Activated naive CD8-positive, alpha-beta T cell treated with anti-CD3 and anti-CD28 coated beads, Interleukin-2, amount 50 U/mL, for 24 hours (primary cell): ENCODE results near the gene CLCF1.
A peak's percentile ranks its signal among the peaks of the same experiment; 100 is the strongest.

Source experiments
- ATAC-seq: fragments of 150-1000 bp; cut with Tn5 transposase; one replicate; pipeline ENCODE4 v1.10.0; 2021
- DNase-seq: peaks from one replicate; pipeline ENCODE4 v3.0.0; 2021
- H3K27ac Mint-ChIP-seq: one replicate; pipeline ENCODE4 v1.8.0; 2021; ENCODE audit warnings: mild to moderate bottlenecking, mixed read lengths
- H3K27me3 Mint-ChIP-seq: one replicate; pipeline ENCODE4 v1.8.0; 2021; ENCODE audit warnings: mixed read lengths
- H3K36me3 Mint-ChIP-seq: one replicate; pipeline ENCODE4 v1.8.0; 2021; ENCODE audit warnings: low read depth, mixed read lengths
- H3K4me1 Mint-ChIP-seq: one replicate; pipeline ENCODE4 v1.8.0; 2021; ENCODE audit warnings: mixed read lengths
- H3K4me3 Mint-ChIP-seq: one replicate; pipeline ENCODE4 v1.8.0; 2021; ENCODE audit warnings: mild to moderate bottlenecking, moderate library complexity, mixed read lengths
- H3K9me3 Mint-ChIP-seq: one replicate; pipeline ENCODE4 v1.8.0; 2021; ENCODE audit warnings: mixed read lengths

Gene CLCF1

DNA sequence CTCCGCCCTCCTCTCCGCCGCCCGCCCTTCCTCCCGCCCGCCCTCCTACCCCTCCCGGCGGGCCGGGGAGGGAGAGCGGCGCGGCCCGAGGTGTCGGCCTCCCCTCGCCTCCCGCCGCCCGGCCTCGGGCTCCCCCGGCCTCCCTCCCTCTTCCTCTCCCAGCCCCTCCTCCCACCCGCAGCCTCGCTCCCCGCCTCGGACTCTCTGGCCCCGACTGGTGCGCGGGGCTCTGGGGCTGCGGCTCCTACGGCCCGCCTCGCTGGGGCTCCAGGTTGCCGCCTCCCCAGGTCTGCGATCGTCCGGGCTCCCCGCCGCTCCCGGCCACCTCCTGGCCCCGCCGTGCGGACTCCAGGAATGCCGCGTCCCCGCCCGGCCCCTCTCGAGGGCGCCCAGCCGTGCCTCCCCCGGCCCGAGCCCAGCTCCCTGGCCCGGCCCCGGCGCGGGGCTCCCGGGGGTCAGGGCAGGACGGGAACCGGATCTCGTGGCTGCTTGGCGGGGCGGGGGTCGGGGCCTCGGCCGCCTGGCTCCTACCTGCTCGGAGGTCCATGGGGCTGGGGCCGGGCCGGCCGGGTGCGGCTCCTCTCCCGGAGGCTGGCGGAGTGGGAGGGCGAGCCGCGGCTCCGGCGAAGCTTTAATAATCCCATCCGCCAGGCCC lies at the start of gene CLCF1:
CLCF1 (minus strand) TSS at position 606 of the 655 bp plus-strand sequence; CDS start at position 547, 59 bp downstream.
- DNase-seq, result peak; percentile 42
- Mint-ChIP-seq H3K27ac (peak within 1 kb of the TSS; percentile 88), H3K9me3 (no peaks in the 10 kb centered on the region), H3K4me3 (peak within 1 kb of the TSS; percentile 87), H3K36me3 (no peaks in the 10 kb centered on the region), H3K27me3 (peaks cover 26% of the 10 kb centered on the region), H3K4me1 (peaks cover 47% of the 10 kb centered on the region)
- peak; percentile 6 for ATAC-seq

DNA sequence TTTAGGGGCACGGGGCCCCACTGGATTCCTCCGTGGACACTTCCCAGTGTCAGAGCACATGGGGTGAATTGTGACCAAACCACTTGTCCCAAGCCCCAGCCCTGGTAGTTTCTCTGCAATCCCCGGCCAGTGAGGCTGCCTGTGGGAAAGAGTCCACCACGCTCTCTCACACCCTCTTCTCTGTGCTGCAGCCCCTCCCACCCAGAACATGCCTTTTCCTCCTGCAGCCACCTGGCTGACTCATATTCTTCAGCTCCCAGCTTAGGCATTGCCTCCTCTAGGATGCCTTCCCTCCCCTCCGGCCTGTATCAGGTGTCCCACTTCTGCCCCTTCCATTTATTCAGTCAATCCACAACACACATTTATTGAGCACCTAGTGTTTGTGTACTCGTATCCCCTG lies 49.5 kb upstream of the CLCF1 start:
- H3K27ac Mint-ChIP-seq, result peak overlapping the region; percentile 25
- H3K4me1 Mint-ChIP-seq, result peaks cover 36% of the 10 kb centered on the region
- H3K4me3 Mint-ChIP-seq, result peak overlapping the region; percentile 17
- ATAC-seq (no peak), DNase-seq (no peak)
- H3K36me3 Mint-ChIP-seq, result no peaks in the 10 kb centered on the region
- no peaks in the 10 kb centered on the region for H3K27me3 Mint-ChIP-seq
- no peaks in the 10 kb centered on the region for H3K9me3 Mint-ChIP-seq

DNA sequence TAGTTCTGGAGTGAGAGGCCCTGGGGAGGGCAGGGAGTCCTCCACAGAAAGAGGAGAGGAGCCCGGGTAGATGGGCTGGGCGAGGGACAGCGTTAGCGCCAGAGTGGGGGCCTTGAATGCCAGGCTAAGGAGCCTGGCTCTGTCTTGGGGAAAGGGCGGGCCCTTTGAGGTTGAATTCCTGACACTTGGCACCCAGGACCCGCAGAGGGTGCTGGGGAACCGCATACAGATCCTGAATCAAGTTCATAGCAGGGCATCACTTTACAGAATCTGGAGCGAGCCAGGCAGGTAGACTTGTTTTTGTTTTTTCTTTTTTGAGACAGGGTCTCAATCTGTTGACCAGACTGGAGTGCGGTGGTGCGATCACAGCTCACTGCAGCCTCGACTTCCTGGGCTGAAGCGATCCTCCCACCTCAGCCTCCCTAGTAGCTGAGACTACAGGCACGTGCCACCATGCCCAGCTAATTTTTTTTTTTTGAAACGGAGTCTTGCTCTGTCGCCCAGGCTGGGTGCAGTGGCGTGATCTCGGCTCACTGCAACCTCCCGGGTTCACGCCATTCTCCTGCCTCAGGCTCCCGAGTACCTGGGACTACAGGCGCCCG lies 48.1 kb upstream of the CLCF1 start:
- H3K36me3 Mint-ChIP-seq, result no peaks in the 10 kb centered on the region
- DNase-seq (no peak), ATAC-seq (no peak)
- H3K27me3 Mint-ChIP-seq, result no peaks in the 10 kb centered on the region
- no peaks in the 10 kb centered on the region for H3K9me3 Mint-ChIP-seq
- H3K4me1 Mint-ChIP-seq, result peaks cover 39% of the 10 kb centered on the region
- H3K27ac Mint-ChIP-seq, result peak overlapping the region; percentile 65
- peak overlapping the region; percentile 69 for H3K4me3 Mint-ChIP-seq

DNA sequence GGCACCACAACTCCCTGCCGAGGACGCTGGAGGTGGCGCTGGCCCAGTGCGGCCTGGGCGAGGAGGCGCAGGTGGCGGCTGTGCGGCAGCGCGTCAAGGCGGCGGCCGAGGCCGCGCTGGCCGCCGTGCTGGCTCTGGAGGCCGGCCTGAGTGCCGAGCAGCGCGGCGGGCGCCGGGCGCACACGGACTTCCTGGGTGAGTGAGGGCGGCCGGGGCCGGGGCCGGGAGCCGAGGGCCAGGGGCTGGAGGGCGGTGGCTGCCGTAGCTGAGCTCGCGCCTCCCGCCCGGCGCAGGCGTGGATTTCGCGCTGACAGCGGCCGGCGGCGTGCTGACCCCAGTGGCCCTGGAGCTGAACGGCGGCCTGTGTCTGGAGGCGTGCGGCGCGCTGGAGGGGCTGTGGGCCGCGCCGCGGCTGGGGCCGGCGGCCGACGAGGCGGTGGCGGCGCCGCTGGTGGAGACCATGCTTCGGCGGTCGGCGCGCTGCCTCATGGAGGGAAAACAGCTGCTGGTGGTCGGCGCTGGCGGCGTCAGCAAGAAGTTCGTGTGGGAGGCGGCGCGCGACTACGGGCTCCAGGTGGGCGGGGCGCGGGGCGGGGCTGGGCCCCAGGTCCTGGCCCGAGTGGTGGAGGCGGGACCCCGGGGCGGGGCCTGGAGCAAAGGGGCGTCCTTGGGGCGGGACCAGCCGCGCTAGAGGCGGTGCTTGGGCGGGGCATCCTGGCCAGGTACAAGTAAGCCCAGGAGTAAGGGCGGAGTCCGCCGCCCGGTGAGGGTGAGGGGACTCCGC lies 47.4 kb upstream of the CLCF1 start:
- Mint-ChIP-seq H3K27ac (peak overlapping the region; percentile 89), H3K27me3 (no peaks in the 10 kb centered on the region), H3K36me3 (no peaks in the 10 kb centered on the region), H3K4me3 (peak overlapping the region; percentile 83), H3K9me3 (no peaks in the 10 kb centered on the region), H3K4me1 (peaks cover 46% of the 10 kb centered on the region)
- DNase-seq, result peak; percentile 100
- peak; percentile 85 for ATAC-seq

DNA sequence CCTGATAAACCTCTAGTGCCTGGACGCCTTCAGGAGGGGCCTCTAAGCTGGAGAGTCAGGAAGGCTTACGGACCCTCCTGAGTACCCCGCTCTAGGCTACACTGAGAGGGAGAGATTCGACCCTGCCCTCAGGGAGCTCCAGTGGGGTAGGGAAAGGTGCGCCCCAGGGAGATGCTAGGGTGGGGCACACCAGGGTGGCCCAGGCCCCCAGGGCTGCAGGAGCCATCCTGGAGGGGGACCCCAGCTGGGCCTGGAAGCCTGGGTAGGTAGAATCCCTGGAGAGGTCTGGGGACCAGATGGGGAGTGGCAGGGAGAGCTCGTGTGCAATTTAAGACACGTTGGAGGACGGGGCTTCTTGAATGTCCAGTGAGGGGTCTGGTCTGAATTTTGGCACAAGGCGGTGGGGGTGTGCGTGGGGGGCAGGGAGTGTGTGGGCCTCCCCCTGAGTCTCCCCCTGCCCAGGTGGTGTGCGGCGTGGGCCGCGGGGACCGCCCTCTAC lies 46.8 kb upstream of the CLCF1 start:
- DNase-seq, result peak; percentile 16
- no peaks in the 10 kb centered on the region for H3K36me3 Mint-ChIP-seq
- peaks cover 46% of the 10 kb centered on the region for H3K4me1 Mint-ChIP-seq
- H3K27me3 Mint-ChIP-seq, result no peaks in the 10 kb centered on the region
- H3K4me3 Mint-ChIP-seq, result peak overlapping the region; percentile 83
- H3K27ac Mint-ChIP-seq, result peak overlapping the region; percentile 89
- no peak for ATAC-seq
- no peaks in the 10 kb centered on the region for H3K9me3 Mint-ChIP-seq

DNA sequence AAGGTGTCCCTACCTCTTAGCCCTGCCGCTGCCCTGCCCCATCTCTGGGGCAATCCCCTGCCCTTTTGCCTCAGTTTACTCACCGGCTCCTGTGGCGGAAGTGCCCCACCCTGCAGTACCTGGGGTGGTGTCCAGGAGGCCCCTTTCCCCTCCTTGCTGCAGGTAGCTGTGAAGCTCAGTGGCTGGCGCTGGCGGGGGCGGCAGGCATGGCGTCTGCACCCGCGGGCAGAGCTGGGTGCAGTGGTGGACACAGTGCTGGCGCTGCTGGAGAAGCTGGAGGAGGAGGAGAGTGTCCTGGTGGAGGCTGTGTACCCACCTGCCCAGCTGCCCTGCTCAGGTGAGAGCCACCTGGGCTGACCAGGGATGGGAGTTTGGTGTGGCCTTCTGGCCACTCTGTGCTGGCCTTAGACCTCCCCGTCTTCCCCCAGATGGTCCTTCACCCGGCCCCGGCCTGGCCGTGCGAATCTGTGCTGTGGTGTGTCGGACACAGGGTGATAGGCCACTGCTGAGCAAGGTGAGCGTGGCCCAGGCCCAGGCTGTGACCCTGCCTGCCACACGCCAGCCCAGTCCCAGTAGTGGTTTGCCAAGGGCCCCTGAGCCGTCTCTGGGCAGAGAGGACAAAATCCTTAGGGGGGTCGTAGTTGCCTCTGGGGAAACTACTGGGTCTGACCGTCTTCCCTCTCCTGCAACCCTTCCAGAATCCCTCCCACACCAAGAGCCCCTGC lies 46.1 kb upstream of the CLCF1 start:
- Mint-ChIP-seq H3K4me1 (peaks cover 50% of the 10 kb centered on the region), H3K27ac (peak overlapping the region; percentile 89), H3K27me3 (no peaks in the 10 kb centered on the region), H3K36me3 (no peaks in the 10 kb centered on the region), H3K4me3 (peak overlapping the region; percentile 83), H3K9me3 (no peaks in the 10 kb centered on the region)
- ATAC-seq (no peak), DNase-seq (peak; percentile 28)

DNA sequence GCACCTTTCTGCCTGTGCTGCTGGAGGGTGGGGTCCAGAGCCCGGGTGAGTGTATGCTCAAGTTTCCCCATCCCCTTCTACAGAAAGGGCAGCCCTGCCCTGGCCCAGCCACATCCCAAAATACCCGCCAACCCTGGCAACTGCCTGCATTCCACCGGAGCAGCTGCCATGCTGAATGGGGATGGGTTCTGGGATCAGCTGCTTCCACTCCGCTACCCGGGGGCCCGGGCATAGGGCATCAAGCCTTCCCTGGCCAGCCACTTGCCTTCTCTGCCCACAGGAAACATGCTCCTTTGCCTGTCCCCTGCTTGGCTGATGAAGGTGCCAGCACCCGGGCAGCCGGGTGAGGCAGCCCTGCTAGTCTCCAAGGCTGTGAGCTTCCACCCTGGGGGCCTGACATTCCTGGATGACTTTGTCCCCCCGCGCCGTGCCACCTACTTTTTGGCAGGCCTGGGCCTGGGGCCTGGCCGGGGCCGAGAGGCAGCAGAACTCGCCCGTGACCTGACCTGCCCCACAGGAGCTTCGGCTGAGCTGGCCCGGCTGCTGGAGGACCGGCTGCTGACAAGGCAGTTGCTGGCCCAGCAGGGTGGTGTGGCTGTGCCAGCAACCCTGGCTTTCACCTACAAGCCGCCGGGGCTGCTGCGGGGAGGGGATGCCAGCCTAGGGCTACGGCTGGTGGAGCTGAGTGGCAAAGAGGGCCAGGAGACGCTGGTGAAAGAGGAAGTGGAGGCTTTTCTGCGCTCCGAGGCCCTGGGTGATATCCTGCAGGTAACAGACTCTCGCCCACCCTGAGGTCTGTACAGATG lies 45.3 kb upstream of the CLCF1 start:
- no peaks in the 10 kb centered on the region for H3K27me3 Mint-ChIP-seq
- H3K27ac Mint-ChIP-seq, result peak overlapping the region; percentile 89
- DNase-seq (peak; percentile 44), ATAC-seq (no peak)
- no peaks in the 10 kb centered on the region for H3K9me3 Mint-ChIP-seq
- no peaks in the 10 kb centered on the region for H3K36me3 Mint-ChIP-seq
- H3K4me1 Mint-ChIP-seq, result peaks cover 53% of the 10 kb centered on the region
- H3K4me3 Mint-ChIP-seq, result peak overlapping the region; percentile 83

DNA sequence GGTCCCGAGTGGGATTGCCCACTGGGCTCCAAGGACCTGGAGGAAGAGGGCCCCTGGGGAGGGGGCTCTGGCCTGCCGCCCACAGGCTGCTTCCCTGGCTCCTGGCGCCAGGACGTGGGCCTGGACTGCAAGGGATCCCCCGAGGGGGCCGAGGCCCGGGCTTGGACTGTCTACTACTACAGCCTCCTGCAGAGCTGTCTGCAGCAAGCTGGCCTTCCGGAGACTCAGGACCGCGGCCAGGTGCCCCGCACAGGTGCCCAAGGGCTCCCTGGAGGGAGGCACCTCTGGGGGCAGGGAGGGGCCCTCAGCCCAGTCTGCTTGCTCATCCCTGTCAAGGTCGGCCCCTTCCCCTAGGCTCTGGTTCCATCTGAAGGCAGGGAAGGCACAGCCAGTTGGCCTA lies 44.0 kb upstream of the CLCF1 start:
- DNase-seq (no peak), ATAC-seq (no peak)
- H3K9me3 Mint-ChIP-seq, result no peaks in the 10 kb centered on the region
- no peaks in the 10 kb centered on the region for H3K36me3 Mint-ChIP-seq
- no peak overlapping the region for H3K27ac Mint-ChIP-seq
- H3K4me1 Mint-ChIP-seq, result peaks cover 64% of the 10 kb centered on the region
- H3K27me3 Mint-ChIP-seq, result no peaks in the 10 kb centered on the region
- peak overlapping the region; percentile 83 for H3K4me3 Mint-ChIP-seq

DNA sequence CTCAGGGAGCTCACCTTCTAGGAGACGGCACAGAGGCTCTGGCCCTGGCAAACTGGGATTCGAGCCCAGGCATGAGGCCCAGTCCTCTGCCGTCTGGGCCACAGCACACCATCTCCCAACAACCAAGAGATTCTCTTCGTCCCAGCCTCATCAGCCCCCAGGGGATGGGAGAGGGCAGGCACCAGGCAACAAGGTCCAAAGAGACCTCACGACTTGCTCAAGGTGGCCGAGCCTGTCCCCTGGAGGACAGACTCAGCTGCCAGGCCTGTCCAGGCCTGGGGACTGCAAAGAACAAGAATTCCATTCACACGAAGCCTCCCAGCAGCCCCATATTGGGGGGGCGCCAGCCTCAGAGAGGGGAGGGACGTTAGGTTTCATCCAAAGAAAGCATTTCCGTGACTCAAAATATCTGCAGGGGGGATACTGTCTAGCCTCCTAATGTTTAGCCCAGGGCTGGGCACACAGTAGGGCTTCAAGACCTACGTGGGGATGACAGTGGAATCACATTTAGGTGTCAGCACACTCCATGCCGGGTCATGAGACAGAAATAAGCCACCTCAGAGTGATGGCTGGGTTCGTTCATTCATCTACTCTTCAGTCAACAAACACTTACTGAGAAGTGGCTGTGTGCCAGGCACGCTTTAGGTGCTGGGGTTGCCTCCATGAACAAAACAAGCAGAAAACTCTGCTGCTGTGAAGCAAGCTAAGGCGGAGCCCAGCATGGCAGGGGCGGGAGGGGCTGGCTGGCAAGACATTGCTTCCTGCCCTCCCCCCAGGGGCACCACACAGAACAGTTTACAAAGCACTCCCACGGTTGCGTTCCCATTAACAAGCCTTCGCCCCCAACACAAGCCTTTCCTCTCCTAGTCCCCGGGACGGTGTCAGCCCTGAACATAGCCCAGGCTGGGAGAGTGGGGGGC lies 43.3 kb upstream of the CLCF1 start:
- Mint-ChIP-seq H3K27ac (peak overlapping the region; percentile 83), H3K9me3 (no peaks in the 10 kb centered on the region), H3K27me3 (no peaks in the 10 kb centered on the region), H3K4me1 (peaks cover 72% of the 10 kb centered on the region), H3K4me3 (peak overlapping the region; percentile 67), H3K36me3 (no peaks in the 10 kb centered on the region)
- no peak for ATAC-seq
- DNase-seq, result peak; percentile 61

DNA sequence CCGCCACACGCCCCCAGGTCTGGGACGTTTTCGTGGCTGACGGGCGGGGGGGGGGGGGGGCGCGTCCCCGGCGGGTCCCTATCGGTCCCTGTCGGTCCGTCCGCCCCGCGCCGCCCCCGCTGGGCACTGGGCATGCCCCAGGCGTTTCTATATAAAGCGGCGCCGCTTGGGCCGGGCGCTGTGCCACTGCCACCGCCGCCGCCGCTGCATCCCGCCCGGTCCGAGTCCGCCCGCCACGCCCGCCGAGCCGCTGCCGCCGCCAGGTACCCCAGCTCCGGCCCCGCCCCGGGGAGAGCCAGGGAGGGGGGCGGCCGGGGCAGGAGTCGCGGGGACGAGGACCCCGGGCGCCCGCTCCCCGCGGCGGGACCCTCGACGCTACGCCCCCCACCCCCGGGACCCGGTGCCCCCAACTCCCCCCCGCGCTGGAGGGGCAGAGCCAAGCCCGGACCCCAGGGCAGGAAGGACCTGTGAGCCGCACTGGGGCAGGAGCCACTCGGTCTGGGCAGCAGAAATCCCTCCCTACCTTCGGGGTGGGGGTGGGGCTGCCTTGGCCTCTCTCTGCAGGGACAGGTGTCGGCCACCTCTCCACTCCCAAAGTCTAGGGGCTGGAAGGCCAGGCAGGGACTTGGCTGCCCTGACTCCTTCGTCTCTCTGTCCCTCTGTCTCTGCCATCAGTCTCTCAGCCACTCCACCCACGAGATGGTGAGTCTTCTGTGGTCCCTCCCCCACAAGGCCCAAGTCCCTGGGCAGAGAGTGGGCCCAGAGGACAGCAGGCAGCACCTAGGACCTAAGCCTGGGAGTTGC lies 42.3 kb upstream of the CLCF1 start, which contains the start of gene CARNS1:
CARNS1 (plus strand) TSS at position 178 of the 804 bp plus-strand sequence; CDS start at position 700, 522 bp downstream.
- peak; percentile 26 for DNase-seq
- peaks cover 77% of the 10 kb centered on the region for H3K4me1 Mint-ChIP-seq
- H3K36me3 Mint-ChIP-seq, result no peaks in the 10 kb centered on the region
- H3K27me3 Mint-ChIP-seq, result no peaks in the 10 kb centered on the region
- ATAC-seq, result no peak
- peak within 1 kb of the TSS; percentile 83 for H3K27ac Mint-ChIP-seq
- H3K9me3 Mint-ChIP-seq, result no peaks in the 10 kb centered on the region
- H3K4me3 Mint-ChIP-seq, result peak within 1 kb of the TSS; percentile 69

DNA sequence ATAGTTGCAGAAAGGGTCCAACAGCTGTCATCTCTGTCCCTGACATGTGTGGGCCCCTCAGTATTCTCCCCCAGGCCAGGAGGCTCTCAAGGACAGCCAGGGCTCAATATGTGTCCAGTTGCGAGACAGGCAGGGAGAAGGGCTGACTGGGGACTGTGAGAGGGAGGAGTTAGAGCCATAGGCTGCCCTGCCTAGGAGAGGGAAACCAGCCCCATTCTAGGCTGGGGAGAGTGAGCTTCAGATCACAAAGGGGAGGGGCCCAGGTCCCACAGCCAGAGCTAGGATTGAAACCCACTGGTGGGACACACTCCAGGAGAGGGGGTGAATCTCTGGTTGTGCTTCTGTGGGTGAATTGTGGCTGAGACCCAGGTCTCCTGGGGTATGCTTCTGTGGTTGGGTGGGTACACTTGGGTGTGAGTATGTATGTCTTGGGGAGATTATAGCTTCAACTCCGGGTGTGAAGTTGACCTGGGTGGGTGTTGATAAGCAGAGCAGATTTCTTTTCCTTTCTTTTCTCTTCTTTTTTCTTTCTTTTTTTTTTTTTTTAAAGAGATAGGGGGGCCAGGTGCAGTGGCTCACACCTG lies 40.0 kb upstream of the CLCF1 start:
- ATAC-seq (no peak), DNase-seq (peak; percentile 16)
- Mint-ChIP-seq H3K27ac (peak overlapping the region; percentile 15), H3K9me3 (no peaks in the 10 kb centered on the region), H3K4me1 (peaks cover 79% of the 10 kb centered on the region), H3K36me3 (peaks cover 6% of the 10 kb centered on the region), H3K27me3 (no peaks in the 10 kb centered on the region), H3K4me3 (no peak overlapping the region)
